ENCODE measurements around the gene RUNDC3A.

The RUNDC3A gene

GRCh38 chr17:44314524-44314868, 6.1 kb downstream of the RUNDC3A start:
- no peak overlapping the region; a peak in 1 of 20 replicates for H3K4me3 ChIP-seq
- peaks cover 0 to 12% (median 9%) of the 10 kb centered on the region in 11 experiments; a peak in 12 of 22 replicates for H3K9me3 ChIP-seq (replicated peaks in 1 of 11)
- peaks cover 0 to 17% (median 3%) of the 10 kb centered on the region in 10 experiments; a peak in 12 of 20 replicates for H3K4me1 ChIP-seq
- no peak overlapping the region for H3K4me2 ChIP-seq
- H4K20me1 ChIP-seq = peaks cover 0 to 79% (median 24%) of the 10 kb centered on the region in 11 experiments; a peak in 17 of 22 replicates
- peaks cover 4 to 20% (median 12%) of the 10 kb centered on the region in 11 experiments; a peak in 21 of 22 replicates for H3K36me3 ChIP-seq
- TF ChIP-seq Cebpa-rat (IDR thresholded peaks at IDR 0.05) = no peak
- no peak overlapping the region for H3K27ac ChIP-seq
- no peak overlapping the region for H3K9ac ChIP-seq
- peaks cover 61 to 91% (median 85%) of the 10 kb centered on the region in 11 experiments for H3K27me3 ChIP-seq

GRCh38 chr17:44314869-44315661, 6.7 kb downstream of the RUNDC3A start:
- no peak for TF ChIP-seq Cebpa-rat (IDR thresholded peaks at IDR 0.05)
- Histone ChIP-seq H3K4me1 (peaks cover 0 to 11% (median 0%) of the 10 kb centered on the region in 10 experiments; a peak in 6 of 20 replicates), H3K27ac (no peak overlapping the region), H3K27me3 (peaks cover 61 to 85% (median 79%) of the 10 kb centered on the region in 11 experiments), H3K4me3 (peak overlapping the region in 2 of 10 experiments; percentile 28 to 29; a peak in 4 of 20 replicates), H3K9ac (no peak overlapping the region), H3K36me3 (peaks cover 10 to 26% (median 18%) of the 10 kb centered on the region in 11 experiments), H3K9me3 (replicated peaks in 1 of 11) (peaks cover 0 to 12% (median 9%) of the 10 kb centered on the region in 11 experiments; a peak in 12 of 22 replicates), H3K4me2 (peak overlapping the region in 8 of 11 experiments; percentile 21 to 53 (median 42); a peak in 11 of 22 replicates), H4K20me1 (peaks cover 0 to 79% (median 29%) of the 10 kb centered on the region in 11 experiments; a peak in 18 of 22 replicates)

- Histone ChIP-seq H3K4me2 (peak overlapping the region in 7 of 11 experiments; percentile 21 to 50 (median 27); a peak in 10 of 22 replicates), H3K9me3 (replicated peaks in 1 of 11) (peaks cover 0 to 12% (median 9%) of the 10 kb centered on the region in 11 experiments; a peak in 12 of 22 replicates), H4K20me1 (peaks cover 0 to 79% (median 38%) of the 10 kb centered on the region in 11 experiments; a peak in 19 of 22 replicates), H3K4me1 (peaks cover 0 to 6% (median 0%) of the 10 kb centered on the region in 10 experiments; a peak in 6 of 20 replicates), H3K36me3 (peaks cover 20 to 36% (median 28%) of the 10 kb centered on the region in 11 experiments), H3K4me3 (peak overlapping the region in 2 of 10 experiments; percentile 28 to 29; a peak in 2 of 20 replicates), H3K27ac (no peak overlapping the region), H3K9ac (0 out of 22 replicates have a peak overlapping the region, but pooled peaks of 1 of the 11 experiments have one; percentile 5), H3K27me3 (peaks cover 56 to 75% (median 69%) of the 10 kb centered on the region in 11 experiments)
- no peak for TF ChIP-seq Cebpa-rat (IDR thresholded peaks at IDR 0.05)
Observed at GRCh38 chr17:44315760-44316731, 7.6 kb downstream of the RUNDC3A start.

GRCh38 chr17:44317545-44317944, 9.1 kb downstream of the RUNDC3A start:
- Histone ChIP-seq H3K9me3 (replicated peaks in 1 of 11) (peaks cover 0 to 12% (median 9%) of the 10 kb centered on the region in 11 experiments; a peak in 12 of 22 replicates), H4K20me1 (peaks cover 0 to 88% (median 42%) of the 10 kb centered on the region in 11 experiments; a peak in 20 of 22 replicates), H3K27ac (no peak overlapping the region), H3K9ac (no peak overlapping the region), H3K4me2 (no peak overlapping the region), H3K4me1 (peaks cover 0 to 12% (median 0%) of the 10 kb centered on the region in 10 experiments; a peak in 6 of 20 replicates), H3K27me3 (peaks cover 56 to 63% (median 59%) of the 10 kb centered on the region in 11 experiments), H3K4me3 (no peak overlapping the region), H3K36me3 (peaks cover 34 to 51% (median 43%) of the 10 kb centered on the region in 11 experiments)
- TF ChIP-seq Cebpa-rat (IDR thresholded peaks at IDR 0.05) = no peak

GRCh38 chr17:44318077-44318892, 9.9 kb downstream of the RUNDC3A start:
- H3K27ac ChIP-seq = no peak overlapping the region
- peaks cover 0 to 17% (median 2%) of the 10 kb centered on the region in 10 experiments; a peak in 9 of 20 replicates for H3K4me1 ChIP-seq
- TF ChIP-seq Cebpa-rat (IDR thresholded peaks at IDR 0.05) = no peak
- H3K27me3 ChIP-seq = peaks cover 49 to 56% (median 53%) of the 10 kb centered on the region in 11 experiments
- H3K4me3 ChIP-seq = no peak overlapping the region
- H3K36me3 ChIP-seq = peaks cover 34 to 53% (median 43%) of the 10 kb centered on the region in 11 experiments
- no peak overlapping the region for H3K4me2 ChIP-seq
- H4K20me1 ChIP-seq = peaks cover 0 to 84% (median 40%) of the 10 kb centered on the region in 11 experiments; a peak in 20 of 22 replicates
- H3K9me3 ChIP-seq (replicated peaks in 1 of 11) = peaks cover 0 to 12% (median 9%) of the 10 kb centered on the region in 11 experiments; a peak in 12 of 22 replicates
- no peak overlapping the region for H3K9ac ChIP-seq

- Histone ChIP-seq H3K9me3 (replicated peaks in 1 of 11) (peaks cover 0 to 12% (median 9%) of the 10 kb centered on the region in 11 experiments; a peak in 12 of 22 replicates), H3K27me3 (peaks cover 32 to 38% (median 35%) of the 10 kb centered on the region in 11 experiments), H3K9ac (no peak overlapping the region), H3K4me1 (peaks cover 7 to 29% (median 12%) of the 10 kb centered on the region in 10 experiments), H3K4me3 (no peak overlapping the region), H3K4me2 (no peak overlapping the region), H3K36me3 (peaks cover 34 to 53% (median 43%) of the 10 kb centered on the region in 11 experiments), H3K27ac (no peak overlapping the region), H4K20me1 (peaks cover 0 to 88% (median 49%) of the 10 kb centered on the region in 11 experiments; a peak in 20 of 22 replicates)
- no peak for TF ChIP-seq Cebpa-rat (IDR thresholded peaks at IDR 0.05)
Observed at GRCh38 chr17:44320066-44320465, 11.7 kb downstream of the RUNDC3A start.

GRCh38 chr17:44321246-44322120, 13.1 kb downstream of the RUNDC3A start:
- Histone ChIP-seq H3K9ac (no peak overlapping the region), H3K4me3 (no peak overlapping the region)

More at GRCh38 chr17:44321246-44322120, 13.1 kb downstream of the RUNDC3A start:
- H3K9me3 ChIP-seq (replicated peaks in 1 of 11) = peaks cover 0 to 12% (median 9%) of the 10 kb centered on the region in 11 experiments; a peak in 12 of 22 replicates
- no peak for TF ChIP-seq Cebpa-rat (IDR thresholded peaks at IDR 0.05)
- H3K36me3 ChIP-seq = peaks cover 34 to 53% (median 43%) of the 10 kb centered on the region in 11 experiments
- peaks cover 17 to 24% (median 21%) of the 10 kb centered on the region in 11 experiments for H3K27me3 ChIP-seq
- H3K4me1 ChIP-seq = peaks cover 16 to 38% (median 26%) of the 10 kb centered on the region in 10 experiments
- no peak overlapping the region for H3K27ac ChIP-seq
- H3K4me2 ChIP-seq = no peak overlapping the region
- H4K20me1 ChIP-seq = peaks cover 0 to 78% (median 48%) of the 10 kb centered on the region in 11 experiments; a peak in 19 of 22 replicates

Data from BLaER1 treated with 17β-estradiol and CSF1 and Interleukin-3, amounts not matched to agents 10 nM and 100 nM (cell line).